ENCODE measurements around the gene COG1.
"Not testable (repeated sequence)": the region's sequence is repeated elsewhere in the genome, so short reads cannot be mapped to it uniquely, and the experiment has no call there.

COG1 gene

GRCh38 chr17:73192894-73193701 is at the start of gene COG1:
Gene COG1 (plus strand): TSS chr17:73193055. CDS start chr17:73193070, 15 bp downstream.
- DNase-seq = peak; percentile 80

GRCh38 chr17:73144209-73144608 is 48.6 kb upstream of the COG1 start:
- not testable (repeated sequence) for DNase-seq

DNA sequence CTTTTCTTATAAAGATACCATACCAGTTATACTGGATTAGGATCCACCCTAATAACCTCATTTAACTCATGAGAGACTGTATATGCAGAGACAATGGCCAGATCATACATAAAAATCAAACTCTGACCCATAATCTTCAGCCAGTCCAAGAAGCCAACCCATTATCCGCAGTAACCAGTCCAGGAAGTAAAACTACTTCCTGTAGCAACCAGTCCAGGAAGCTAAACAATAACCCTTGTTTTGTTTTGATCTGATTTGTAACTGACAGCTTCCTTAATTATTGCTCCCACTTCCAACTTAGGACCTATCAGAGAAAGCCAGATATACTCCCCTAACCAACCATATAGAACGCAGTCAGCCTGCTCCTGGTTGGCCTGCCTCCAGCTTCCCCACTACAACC is 47.2 kb upstream of the COG1 start:
- DNase-seq = no peak

GRCh38 chr17:73147791-73148190 is 45.1 kb upstream of the COG1 start:
- DNase-seq = not testable (repeated sequence)

DNA sequence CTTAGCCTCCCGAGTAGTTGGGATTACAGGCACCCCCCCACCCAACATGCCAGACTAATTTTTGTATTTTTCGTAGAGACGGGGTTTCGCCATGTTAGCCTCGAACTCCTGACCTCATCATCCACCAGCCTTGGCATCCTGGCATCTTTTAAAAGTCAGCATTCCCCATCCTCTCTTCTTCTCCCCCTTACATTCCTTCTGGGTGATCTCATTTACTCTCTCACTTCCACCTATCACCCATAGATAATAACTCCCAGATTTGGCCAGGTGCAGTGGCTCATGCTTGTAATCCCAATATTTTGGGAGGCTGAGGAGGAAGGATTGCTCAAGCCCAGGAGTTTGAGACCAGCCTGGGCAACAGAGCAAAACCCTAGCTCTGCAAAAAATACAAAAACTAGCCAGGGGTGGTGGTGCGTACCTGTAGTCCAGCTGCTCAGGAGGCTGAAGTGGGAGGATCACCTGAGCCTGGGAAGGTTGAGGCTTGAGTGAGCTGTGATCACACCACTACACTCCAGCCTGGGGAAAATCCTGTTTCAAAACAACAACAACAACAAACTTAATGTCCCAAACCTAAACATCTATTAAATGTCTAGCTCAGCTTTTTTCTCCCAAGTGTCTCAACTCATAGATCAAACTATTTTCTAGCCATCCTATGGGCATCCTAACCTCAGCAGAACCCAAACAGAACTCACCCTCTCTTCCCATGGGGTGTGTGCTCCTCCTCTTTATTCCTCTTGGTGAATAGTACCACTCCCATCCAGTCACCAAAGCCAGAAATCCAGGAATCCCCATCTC is 44.1 kb upstream of the COG1 start:
- DNase-seq = peak; percentile 46

DNA sequence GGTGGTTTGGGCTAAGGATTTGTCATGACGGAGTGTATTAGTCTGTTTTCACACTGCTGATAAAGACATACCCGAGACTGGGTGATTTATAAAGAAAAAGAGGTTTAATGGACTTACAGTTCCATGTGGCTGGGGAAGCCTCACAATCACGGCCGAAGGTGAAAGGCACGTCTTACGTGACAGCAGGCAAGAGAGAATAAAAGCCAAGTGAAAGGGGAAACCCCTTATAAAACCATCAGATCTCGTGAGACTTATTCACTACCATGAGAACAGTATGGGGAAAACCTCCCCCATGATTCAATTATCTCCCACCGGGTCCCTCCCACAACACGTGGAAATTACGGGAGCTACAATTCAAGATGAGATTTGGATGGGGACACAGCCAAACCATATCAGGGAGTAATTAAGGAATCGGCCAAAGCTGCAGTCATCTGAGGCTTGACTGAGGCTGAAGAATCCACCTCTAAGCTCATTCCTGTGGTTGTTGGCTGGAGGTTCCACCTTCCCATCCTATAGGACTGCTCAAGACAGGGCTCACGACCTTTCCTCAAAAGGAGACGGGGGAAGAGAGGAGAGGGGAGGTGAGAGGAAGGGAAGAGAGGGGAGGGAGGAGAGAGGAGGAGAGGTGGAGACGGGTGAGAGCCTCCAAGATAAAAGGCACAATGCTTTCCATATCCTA is 42.1 kb upstream of the COG1 start:
- DNase-seq = peak; percentile 39

DNA sequence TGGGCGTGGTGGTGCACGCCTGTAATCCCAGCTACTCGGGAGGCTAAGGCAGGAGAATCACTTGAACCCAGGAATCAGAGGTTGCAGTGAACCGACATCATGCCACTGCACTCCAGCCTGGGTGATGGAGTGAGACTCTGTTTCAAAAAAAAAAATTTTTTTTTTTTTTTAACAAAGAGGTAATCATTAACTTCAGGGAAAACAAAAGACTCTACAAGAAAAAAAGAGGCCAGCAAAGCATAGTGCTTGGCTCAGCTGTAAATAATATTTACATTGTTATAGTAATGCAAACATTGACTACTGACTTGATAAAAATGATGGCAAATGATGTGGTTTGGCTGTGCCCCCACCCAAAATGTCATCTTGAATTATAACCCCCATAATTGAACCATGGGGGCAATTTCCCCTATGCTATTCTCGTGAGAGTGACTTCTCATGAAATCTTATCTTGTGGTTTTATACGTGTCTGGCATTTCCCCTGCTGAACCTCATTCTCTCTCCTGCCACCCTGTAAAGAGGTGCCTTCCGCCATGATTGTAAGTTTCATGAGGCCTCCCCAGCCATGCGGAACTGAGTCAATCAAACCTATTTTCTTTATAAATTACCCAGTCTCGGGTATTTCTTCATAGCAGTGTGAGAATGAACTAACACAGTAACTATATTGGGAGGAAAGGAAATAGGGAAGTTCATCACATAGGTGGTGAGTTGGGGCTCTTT is 40.8 kb upstream of the COG1 start:
- DNase-seq = no peak

DNA sequence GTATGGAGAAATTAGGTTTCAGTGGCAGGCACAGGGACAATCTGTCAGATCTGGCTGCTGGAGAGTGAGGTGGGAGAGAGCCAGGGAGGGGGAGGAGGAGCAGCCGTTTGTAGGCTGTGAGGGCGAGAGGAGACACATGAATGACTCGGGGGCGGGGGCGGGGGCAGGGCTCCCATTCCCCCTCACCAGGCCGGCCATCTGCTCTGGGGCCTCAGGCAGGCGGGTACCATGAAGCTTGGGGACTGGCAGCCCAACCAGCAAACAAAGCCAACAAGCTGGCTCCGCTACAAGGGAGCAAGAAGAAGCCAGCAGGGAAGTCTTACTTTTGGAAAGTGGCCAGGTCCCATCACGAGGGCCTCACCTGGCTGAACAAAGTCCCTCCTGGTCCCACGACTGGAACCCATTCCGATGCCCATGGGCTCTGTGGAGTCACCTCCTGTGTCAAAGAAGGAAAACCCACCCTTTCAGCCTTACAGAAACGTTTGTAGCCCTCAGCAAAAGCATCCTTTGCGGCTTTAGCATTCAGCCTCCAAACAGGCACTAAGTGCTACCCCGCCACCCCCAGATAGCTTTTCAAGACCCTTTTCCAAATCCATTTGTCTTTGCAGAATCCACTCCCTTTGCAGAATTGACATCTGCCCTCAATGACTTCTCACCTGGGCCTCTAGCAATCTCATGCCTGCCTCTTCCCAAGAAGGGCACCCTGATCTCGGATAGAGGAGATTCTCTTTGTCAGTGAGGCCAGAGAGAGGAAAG is 37.3 kb upstream of the COG1 start:
- no peak for DNase-seq

GRCh38 chr17:73156166-73156840 is 36.6 kb upstream of the COG1 start:
- peak; percentile 80 for DNase-seq

DNA sequence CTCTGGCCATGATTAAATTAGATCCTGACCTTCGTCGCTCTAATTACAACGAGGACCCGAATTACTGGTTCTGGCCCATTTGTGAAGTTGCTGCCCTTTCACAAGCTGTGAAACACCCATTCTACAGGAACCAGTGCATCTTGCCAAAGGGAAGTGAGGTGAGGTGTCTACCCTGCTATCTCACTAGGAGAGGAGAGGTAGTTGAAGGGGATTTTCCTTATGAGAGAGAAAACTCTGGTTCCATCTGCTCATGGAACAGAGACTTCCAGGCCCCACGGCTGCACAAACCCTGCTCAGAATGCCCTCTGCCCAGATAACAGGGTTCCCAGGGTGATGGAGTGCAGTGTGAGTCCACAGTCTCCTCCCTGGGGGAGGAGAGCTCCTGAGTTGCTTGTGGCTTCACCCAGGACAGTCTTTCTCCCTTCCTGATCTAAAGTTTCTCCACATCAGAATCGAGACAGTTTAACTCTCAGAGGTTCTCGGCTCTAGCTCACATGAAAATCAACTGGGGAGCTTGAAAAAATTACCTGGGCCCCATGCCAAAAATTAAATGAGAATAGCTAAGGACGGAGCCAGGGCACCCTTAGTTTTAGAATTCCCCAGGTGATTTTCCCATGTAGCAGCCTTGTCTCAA is 35.9 kb upstream of the COG1 start:
- no peak for DNase-seq

DNA sequence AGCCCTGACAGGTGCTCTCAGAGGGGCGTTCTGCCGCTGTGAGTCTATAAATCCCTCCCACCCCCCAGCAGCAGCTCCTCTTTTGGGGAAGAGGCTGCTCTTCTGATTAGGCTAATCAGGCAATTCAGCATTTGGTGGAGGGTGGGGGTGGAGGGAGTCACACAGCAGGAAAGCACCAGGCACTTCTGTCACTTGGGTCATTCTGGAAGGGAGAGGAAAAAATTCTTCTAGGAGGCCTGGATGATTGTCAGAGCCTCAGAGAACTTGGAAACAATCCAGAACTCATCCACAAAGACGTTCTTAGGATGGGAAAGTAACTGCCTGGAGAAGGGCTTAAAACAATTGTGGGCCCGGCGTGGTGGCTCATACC is 35.3 kb upstream of the COG1 start:
- DNase-seq = no peak

- no peak for DNase-seq
Observed at GRCh38 chr17:73158133-73158532, 34.7 kb upstream of the COG1 start.

DNA sequence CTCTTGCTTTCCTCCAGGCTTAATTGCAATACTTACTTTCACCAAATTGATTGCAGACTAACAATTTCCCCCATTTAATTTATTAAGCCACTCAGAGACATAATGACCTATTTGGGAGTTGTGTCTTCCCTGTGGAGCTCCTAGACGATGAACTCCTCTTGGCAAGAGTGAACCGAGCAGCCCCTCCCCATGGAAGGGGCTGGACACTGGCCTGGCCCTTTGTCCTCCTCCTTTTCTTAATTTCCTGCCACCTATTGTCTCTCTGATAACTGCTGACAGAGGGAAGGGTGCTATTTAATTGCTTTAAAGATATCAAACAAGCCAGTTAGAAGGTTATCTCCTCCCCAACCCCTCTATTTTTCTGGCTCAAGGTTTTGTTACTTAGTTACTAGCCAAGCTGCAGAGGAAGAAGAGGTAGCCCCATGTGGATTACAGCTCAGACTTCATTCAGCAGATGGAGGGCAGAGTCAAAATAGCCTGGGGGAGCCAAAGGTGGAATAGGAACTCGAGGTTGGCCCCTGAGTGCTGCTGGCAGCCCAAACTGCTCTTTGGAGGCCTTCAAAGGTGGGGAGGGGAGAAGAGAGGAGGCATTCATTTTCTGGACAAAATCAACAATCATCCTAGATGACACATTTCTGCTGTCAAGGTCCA is 31.8 kb upstream of the COG1 start:
- DNase-seq = no peak

- DNase-seq = no peak
Observed at GRCh38 chr17:73163043-73163442, 29.8 kb upstream of the COG1 start.

GRCh38 chr17:73165616-73166404 is 27.0 kb upstream of the COG1 start:
- DNase-seq = no peak

DNA sequence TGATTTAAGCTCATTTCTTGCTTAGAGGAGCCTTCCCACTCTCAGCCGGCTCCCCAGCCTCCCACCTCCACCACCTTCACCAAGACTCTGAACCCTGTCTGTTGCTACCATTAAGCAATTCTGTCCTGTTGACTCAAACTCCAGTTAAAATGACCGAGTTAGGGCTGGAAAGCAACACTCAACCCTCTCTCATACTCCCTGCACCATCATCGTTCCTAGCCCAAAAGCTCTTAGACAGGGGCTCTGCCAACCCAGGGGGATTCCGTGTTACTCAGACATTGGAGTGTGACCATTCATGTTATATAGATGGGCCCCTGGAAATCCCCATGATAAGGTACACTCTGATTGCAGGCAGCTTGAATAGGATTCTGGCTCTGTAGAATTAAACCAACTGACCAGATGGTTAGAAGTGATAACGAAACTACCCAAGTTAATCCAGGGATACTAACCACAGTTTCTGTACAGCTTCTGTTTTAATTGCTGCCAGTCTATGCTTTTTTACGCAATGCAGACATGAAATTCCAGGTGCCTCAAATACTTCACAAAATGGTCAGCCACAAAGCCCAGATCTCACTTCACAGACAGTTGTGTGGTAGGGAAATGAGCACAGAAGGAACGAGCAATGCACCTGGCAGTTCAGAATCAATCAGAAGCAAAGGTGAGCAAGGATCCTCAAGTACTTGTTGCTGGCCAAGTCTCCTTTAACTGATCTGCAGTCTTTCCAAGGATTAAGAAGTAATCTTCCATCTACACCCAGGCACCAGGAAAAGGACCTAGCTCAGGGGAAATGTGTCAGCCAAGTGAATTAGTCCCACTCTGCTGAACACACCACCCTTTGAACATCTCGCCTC is 25.9 kb upstream of the COG1 start:
- no peak for DNase-seq

DNA sequence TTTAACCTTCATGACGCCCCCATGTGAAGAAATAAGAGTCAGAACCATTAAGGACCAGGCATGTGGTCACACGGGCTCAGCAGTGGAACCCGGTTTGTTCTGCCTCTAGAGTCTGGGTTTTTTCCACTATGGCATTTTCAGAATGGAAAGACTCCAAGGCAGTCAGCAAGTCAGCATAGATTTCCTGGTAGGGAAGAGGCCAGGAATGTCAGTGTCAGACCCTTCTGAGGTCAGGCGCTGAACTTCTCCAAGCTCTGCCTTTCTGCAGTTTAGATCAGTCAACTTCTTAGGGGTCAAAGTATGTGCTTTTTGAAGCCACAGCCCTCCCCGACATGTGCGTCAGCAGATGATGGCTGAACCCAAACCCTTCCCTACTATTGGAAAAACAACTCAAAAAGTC is 24.2 kb upstream of the COG1 start:
- no peak for DNase-seq

- DNase-seq = no peak
Observed at GRCh38 chr17:73170324-73170723, 22.5 kb upstream of the COG1 start.

GRCh38 chr17:73172252-73172651 is 20.6 kb upstream of the COG1 start:
- no peak for DNase-seq

Data from NCI-H226 (cell line).